A549 (cell line): Measurements from ENCODE around the gene LARGE1. TPM values are rescaled to one million over a fixed set of nuclear protein-coding genes. Genes with fewer than 3 reads are reported as not detected.

Experiments used
- ATAC-seq, 2 experiments: fragments of 200-7000 bp in 1 of 2; fragments of >200 bp in 1 of 2; cut with Nextera tagmentation in 1 of 2; cut with Tn5 transposase in 1 of 2; 3 replicates each; pipeline versions ENCODE4 v1.8.0 to v1.9.1; 2018 to 2020; ENCODE audit warnings: mild to moderate bottlenecking in 1 of 2, moderate library complexity in 1 of 2
- CTCF ChIA-PET: fragments of 300-600 bp; sonication (Branson Sonifier 250); formaldehyde crosslinking; extraction: SDS; loops from one replicate; lab custom pipeline; 2021; ENCODE audit warnings: antibody characterized with exemption, inconsistent platforms; lab: Yijun Ruan, JAX
- POLR2A ChIA-PET: fragments of 350-600 bp; formaldehyde crosslinking; extraction: SDS; loops from one replicate; lab custom pipeline; 2021; ENCODE audit warnings: antibody characterized with exemption, inconsistent platforms; lab: Yijun Ruan, JAX
- DNase-seq, 2 experiments: peaks; one replicate each; pipeline versions ENCODE4 v3.0.0 to v3.0.0-alpha.2; 2011 to 2016; ENCODE audit warnings: low read depth in 1 of 2, low spot score in 1 of 2
- FAIRE-seq: peaks from 2 replicates; lab custom pipeline; 2011; peaks lifted over from hg19 to GRCh38; lab: Jason Lieb, UNC
- H3K27ac ChIP-seq, 2 experiments: fragments of >200 bp; sonication (Bioruptor Twin); formaldehyde crosslinking; 3 replicates each; pipeline ENCODE4 v1.5.1; 2016 to 2017
- H3K4me1 ChIP-seq: fragments of >200 bp; sonication (Bioruptor Twin); formaldehyde crosslinking; 3 replicates; pipeline ENCODE4 v1.6.1; 2016
- H3K4me2 ChIP-seq: fragments of >200 bp; sonication (Bioruptor Twin); formaldehyde crosslinking; 3 replicates; pipeline ENCODE4 v1.6.1; 2016
- H3K4me3 ChIP-seq: fragments of >200 bp; sonication (Bioruptor Twin); formaldehyde crosslinking; 3 replicates; pipeline ENCODE4 v1.5.1; 2016
- H3K9me3 ChIP-seq: fragments of >200 bp; sonication (Bioruptor Twin); formaldehyde crosslinking; 3 replicates; pipeline ENCODE4 v1.6.1; 2016
- BHLHE40 ChIP-seq: IDR thresholded peaks from 2 replicates; pipeline ENCODE4 v1.6.1; 2012; ENCODE audit warnings: low read depth, low read length, inconsistent platforms
- CBX2 ChIP-seq: fragments of 200-600 bp; sonication (generic); IDR thresholded peaks from 2 replicates; pipeline ENCODE4 v1.6.1; 2016; ENCODE audit warnings: low read depth, mild to moderate bottlenecking, borderline replicate concordance
- CEBPB ChIP-seq, 2 experiments: fragments of >200 bp in 1 of 2; sonication (Bioruptor Twin) in 1 of 2; formaldehyde crosslinking in 1 of 2; IDR thresholded peaks; 2 replicates each; pipeline ENCODE4 v1.6.1; 2012 to 2016
- CHD4 ChIP-seq: fragments of 200-600 bp; sonication (generic); IDR thresholded peaks from 2 replicates; pipeline ENCODE4 v1.6.1; 2016; ENCODE audit warnings: antibody characterized with exemption, mild to moderate bottlenecking, borderline replicate concordance
- CTCF ChIP-seq: fragments of >200 bp; sonication (Bioruptor Twin); formaldehyde crosslinking; IDR thresholded peaks from 3 replicates; pipeline ENCODE4 v1.5.1; 2016
- E2F6 ChIP-seq: IDR thresholded peaks from 2 replicates; pipeline ENCODE4 v1.6.1; 2012; ENCODE audit warnings: low read depth, borderline replicate concordance
- FOSB ChIP-seq: fragments of 250-450 bp; sonication (Bioruptor Pico); IDR thresholded peaks from 2 replicates; pipeline ENCODE4 v1.5.0; 2020; ENCODE audit warnings: mild to moderate bottlenecking, moderate library complexity
- GATA3 ChIP-seq: IDR thresholded peaks from 2 replicates; pipeline ENCODE4 v1.6.1; 2012; ENCODE audit warnings: borderline replicate concordance
- HOXA7 ChIP-seq: fragments of 250-450 bp; sonication (Bioruptor Pico); IDR thresholded peaks from 2 replicates; pipeline ENCODE4 v1.5.0; 2020; ENCODE audit warnings: mild to moderate bottlenecking, moderate library complexity
- KDM1A ChIP-seq: fragments of 200-600 bp; sonication (generic); IDR thresholded peaks from 2 replicates; pipeline ENCODE4 v1.6.1; 2016; ENCODE audit warnings: low read depth, mild to moderate bottlenecking
- MAZ ChIP-seq: fragments of 150-350 bp; IDR thresholded peaks from 2 replicates; pipeline ENCODE4 v1.6.1; 2014; ENCODE audit warnings: antibody characterized with exemption, low read depth, low read length, borderline replicate concordance
- NR3C1 ChIP-seq: fragments of >200 bp; sonication (Bioruptor Twin); formaldehyde crosslinking; IDR thresholded peaks from 3 replicates; pipeline ENCODE4 v1.6.1; 2017
- POLR2AphosphoS2 ChIP-seq: conservative IDR thresholded peaks from 2 replicates; pipeline ENCODE4 v1.6.1; 2012; ENCODE audit warnings: low read length, improper control_type of control experiment, inconsistent platforms
- REST ChIP-seq: fragments of 200-600 bp; sonication (generic); IDR thresholded peaks from 2 replicates; pipeline ENCODE4 v1.6.1; 2016; ENCODE audit warnings: antibody characterized with exemption, mild to moderate bottlenecking, moderate library complexity
- TP53 ChIP-seq: fragments of 250-450 bp; sonication (Bioruptor Pico); IDR thresholded peaks from 2 replicates; pipeline ENCODE4 v1.5.0; 2021; ENCODE audit warnings: mild to moderate bottlenecking, moderate library complexity
- ZC3H11A ChIP-seq: fragments of 450-650 bp; IDR thresholded peaks from 2 replicates; pipeline ENCODE4 v1.6.1; 2014; ENCODE audit warnings: antibody characterized with exemption, mild to moderate bottlenecking
- ZSCAN20 ChIP-seq: fragments of 250-450 bp; sonication (Bioruptor Pico); IDR thresholded peaks from 2 replicates; pipeline ENCODE4 v1.8.0; 2022; ENCODE audit warnings: mild to moderate bottlenecking, moderate library complexity
- WGBS: methylation state at CpG from one replicate; pipeline ENCODE4 v1.1.6; 2017; ENCODE audit errors: missing lambda C conversion rate; 5-methylcytosine and 5-hydroxymethylcytosine counted together
- polyA plus RNA-seq, 4 experiments: library from polyadenylated mRNA; depleted of rRNA in 3 of 4; stranded (reverse); fragments of >200 nt; fragmentation: RNase III in 1 of 4; extraction: RNeasy Plus Mini Kit Qiagen cat#74134 plus additional on column Dnase treatment in 1 of 4; gene quantifications; 2 replicates in 3 of 4; 3 replicates in 1 of 4; pipeline ENCODE4 v1.2.3, GENCODE V29; 2011 to 2017
- TF ChIP-seq, protein P1 (sequence below): fragments of 250-450 bp; sonication (Bioruptor Pico); IDR thresholded peaks from 2 replicates; pipeline ENCODE4 v1.5.0; 2020; ENCODE audit warnings: low read depth, mild to moderate bottlenecking, moderate library complexity

The LARGE1 gene
- polyA plus RNA-seq, 2 of the 4 experiments (the other 2 are of a cell fraction) = 2.7 to 5.8 TPM

DNA sequence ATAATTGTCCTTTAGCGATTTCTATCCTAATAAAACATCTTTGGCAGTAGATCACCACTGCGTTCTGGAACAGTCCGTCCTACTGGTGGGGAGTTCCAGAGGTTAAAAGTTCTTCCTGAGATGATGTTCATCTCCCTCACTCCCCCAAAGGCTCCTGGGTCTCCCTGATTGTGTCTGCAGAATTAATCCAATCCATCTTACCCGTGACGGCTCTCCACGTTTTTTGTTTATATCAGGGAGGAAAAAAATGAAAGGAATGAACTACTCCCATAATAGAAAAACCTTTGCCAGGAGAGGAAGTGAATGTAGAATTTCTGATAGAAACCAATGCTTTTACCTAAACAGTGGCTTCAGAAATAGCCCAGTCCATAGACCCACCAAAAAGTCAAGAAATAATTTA is 81.6 kb downstream of the LARGE1 start (continued):
- TF ChIP-seq REST = no peak

- Histone ChIP-seq H3K27ac (no peak overlapping the region), H3K4me3 (no peak overlapping the region), H3K4me2 (no peak overlapping the region), H3K4me1 (no peaks in the 10 kb centered on the region), H3K9me3 (no peaks in the 10 kb centered on the region)
- POLR2A ChIA-PET = no interaction called here
- DNase-seq = no peak
- no peak for FAIRE-seq
- ATAC-seq = no peak
- CTCF ChIA-PET = interaction anchor here (1.0 kb wide), 1 partner anchor 1317 kb away, joined by 3 read pairs; no protein-coding TSS in a partner anchor
- 83% methylated on average over 4 of the region's 4 CpGs for WGBS
- TF ChIP-seq FOSB (no peak), CTCF (no peak), POLR2AphosphoS2 (no peak), HOXA7 (CRISPR knock-in tag) (no peak), NR3C1 (no peak), TP53 (CRISPR knock-in tag) (no peak), GATA3 (no peak), CHD4 (no peak), E2F6 (no peak), REST (no peak), CBX2 (no peak), ZC3H11A (no peak), CEBPB (IDR thresholded peaks at IDR 0.05) (no peak), ZSCAN20 (CRISPR knock-in tag) (no peak), KDM1A (no peak), MAZ (no peak), BHLHE40 (no peak)
- TF ChIP-seq, protein P1, sequence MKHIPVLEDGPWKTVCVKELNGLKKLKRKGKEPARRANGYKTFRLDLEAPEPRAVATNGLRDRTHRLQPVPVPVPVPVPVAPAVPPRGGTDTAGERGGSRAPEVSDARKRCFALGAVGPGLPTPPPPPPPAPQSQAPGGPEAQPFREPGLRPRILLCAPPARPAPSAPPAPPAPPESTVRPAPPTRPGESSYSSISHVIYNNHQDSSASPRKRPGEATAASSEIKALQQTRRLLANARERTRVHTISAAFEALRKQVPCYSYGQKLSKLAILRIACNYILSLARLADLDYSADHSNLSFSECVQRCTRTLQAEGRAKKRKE (CRISPR knock-in tag) = no peak
These were observed 82.5 kb downstream of the LARGE1 start for GRCh38 chr22:33837826-33838225.
